ENCODE results near the gene RNF144A. TPM values are rescaled to one million over a fixed set of nuclear protein-coding genes. Genes with fewer than 3 reads are reported as not detected.
"Not testable (repeated sequence)": the region's sequence is repeated elsewhere in the genome, so short reads cannot be mapped to it uniquely, and the experiment has no call there.

Gene RNF144A
- total RNA-seq, 1 donor from 2014 or later, result 65.3 TPM

GRCh38 chr2:6995391-6996097, 78.3 kb downstream of the RNF144A start:
- no peak for DNase-seq (ENCODE audit: extremely low read depth, low read depth, low spot score)

- DNase-seq (ENCODE audit: extremely low read depth, low read depth, low spot score), result no peak
These were observed 82.1 kb downstream of the RNF144A start for GRCh38 chr2:6999211-6999877.

GRCh38 chr2:7001395-7001794, 84.2 kb downstream of the RNF144A start:
- DNase-seq (ENCODE audit: extremely low read depth, low read depth, low spot score), result not testable (repeated sequence)

- no peak for DNase-seq (ENCODE audit: extremely low read depth, low read depth, low spot score)
These were observed 86.7 kb downstream of the RNF144A start for GRCh38 chr2:7003895-7004294.

GRCh38 chr2:7004636-7005035, 87.4 kb downstream of the RNF144A start:
- no peak for DNase-seq (ENCODE audit: extremely low read depth, low read depth, low spot score)

- DNase-seq (ENCODE audit: extremely low read depth, low read depth, low spot score), result no peak
These were observed 90.3 kb downstream of the RNF144A start for GRCh38 chr2:7007488-7007845.

GRCh38 chr2:7007846-7008741, 90.9 kb downstream of the RNF144A start:
- DNase-seq (ENCODE audit: extremely low read depth, low read depth, low spot score), result no peak

GRCh38 chr2:7009207-7009911, 92.1 kb downstream of the RNF144A start:
- no peak for DNase-seq (ENCODE audit: extremely low read depth, low read depth, low spot score)

GRCh38 chr2:7010391-7011054, 93.3 kb downstream of the RNF144A start:
- no peak for DNase-seq (ENCODE audit: extremely low read depth, low read depth, low spot score)

- DNase-seq (ENCODE audit: extremely low read depth, low read depth, low spot score), result no peak
These were observed 94.3 kb downstream of the RNF144A start for GRCh38 chr2:7011356-7012083.

GRCh38 chr2:7012141-7012764, 95.0 kb downstream of the RNF144A start:
- no peak for DNase-seq (ENCODE audit: extremely low read depth, low read depth, low spot score)

- no peak for DNase-seq (ENCODE audit: extremely low read depth, low read depth, low spot score)
These were observed 96.4 kb downstream of the RNF144A start for GRCh38 chr2:7013471-7014160.

GRCh38 chr2:7014174-7014640, 97.0 kb downstream of the RNF144A start:
- no peak for DNase-seq (ENCODE audit: extremely low read depth, low read depth, low spot score)

- DNase-seq (ENCODE audit: extremely low read depth, low read depth, low spot score), result no peak
These were observed 98.1 kb downstream of the RNF144A start for GRCh38 chr2:7015007-7015950.

- no peak for DNase-seq (ENCODE audit: extremely low read depth, low read depth, low spot score)
These were observed 98.9 kb downstream of the RNF144A start for GRCh38 chr2:7016148-7016547.

- no peak for DNase-seq (ENCODE audit: extremely low read depth, low read depth, low spot score)
These were observed 99.5 kb downstream of the RNF144A start for GRCh38 chr2:7016601-7017211.

GRCh38 chr2:7017671-7018281, 100.6 kb downstream of the RNF144A start:
- DNase-seq (ENCODE audit: extremely low read depth, low read depth, low spot score), result no peak

Measured in glomerular endothelial cell (primary cell).